Parathyroid adenoma (tissue), 2 donors: ENCODE data around the gene CTNNB1.

Experiments used
- H2AFZ ChIP-seq: fragments of 300-600 bp; sonication (generic); one replicate; pipeline ENCODE4 v1.7.0; 2017; ENCODE audit warnings: antibody characterized with exemption, mild to moderate bottlenecking
- H3K27ac ChIP-seq: fragments of 300-600 bp; sonication (generic); one replicate; pipeline ENCODE4 v1.7.0; 2017
- H3K27me3 ChIP-seq: fragments of 300-600 bp; sonication (generic); one replicate; pipeline ENCODE4 v1.7.0; 2017; ENCODE audit warnings: low read length; ENCODE audit not compliant: control insufficient read depth, insufficient read depth
- H3K36me3 ChIP-seq: fragments of 300-600 bp; sonication (generic); one replicate; pipeline ENCODE4 v1.7.0; 2017; ENCODE audit warnings: low read length; ENCODE audit not compliant: control insufficient read depth, insufficient read depth
- H3K4me1 ChIP-seq: fragments of 300-600 bp; sonication (generic); one replicate; pipeline ENCODE4 v1.7.0; 2017; ENCODE audit warnings: control low read depth
- H3K4me2 ChIP-seq: fragments of 300-600 bp; sonication (generic); one replicate; pipeline ENCODE4 v1.7.0; 2017; ENCODE audit warnings: low read length
- H3K4me3 ChIP-seq: fragments of 300-600 bp; sonication (generic); one replicate; pipeline ENCODE4 v1.7.0; 2017; ENCODE audit warnings: low read depth, low read length
- H3K79me2 ChIP-seq: fragments of 300-600 bp; sonication (generic); one replicate; pipeline ENCODE4 v1.7.0; 2017; ENCODE audit warnings: control low read depth
- H3K9ac ChIP-seq: fragments of 300-600 bp; sonication (generic); one replicate; pipeline ENCODE4 v1.7.0; 2017; ENCODE audit warnings: mild to moderate bottlenecking
- H3K9me3 ChIP-seq: fragments of 300-600 bp; sonication (generic); one replicate; pipeline ENCODE4 v1.7.0; 2017; ENCODE audit warnings: low read length; ENCODE audit not compliant: control insufficient read depth
- CTCF ChIP-seq: fragments of 300-600 bp; sonication (generic); IDR thresholded peaks from one replicate; pipeline ENCODE4 v1.7.0; 2017; ENCODE audit warnings: antibody characterized with exemption, mild to moderate bottlenecking
- donor health status: primary hyperparathyroidism.

The CTNNB1 gene

GRCh38 chr3:41288785-41289184 lies 89.5 kb downstream of the CTNNB1 start:
- Histone ChIP-seq H3K4me2 (no peak overlapping the region), H3K9ac (no peak overlapping the region), H3K36me3 (no peaks in the 10 kb centered on the region), H3K4me1 (peaks cover 6% of the 10 kb centered on the region), H3K27me3 (no peaks in the 10 kb centered on the region), H3K27ac (no peak overlapping the region), H3K9me3 (no peaks in the 10 kb centered on the region), H3K79me2 (no peaks in the 10 kb centered on the region), H2AFZ (no peak overlapping the region), H3K4me3 (no peak overlapping the region)
- TF ChIP-seq CTCF = no peak
